Fibroblast of upper back skin (primary cell): Measurements from ENCODE around the gene FSTL1.
"Not testable (repeated sequence)": the region's sequence is repeated elsewhere in the genome, so short reads cannot be mapped to it uniquely, and the experiment has no call there.

ENCODE experiments used
- DNase-seq: peaks from one replicate; pipeline ENCODE4 v3.0.0-alpha.2; 2013

FSTL1 gene

DNA sequence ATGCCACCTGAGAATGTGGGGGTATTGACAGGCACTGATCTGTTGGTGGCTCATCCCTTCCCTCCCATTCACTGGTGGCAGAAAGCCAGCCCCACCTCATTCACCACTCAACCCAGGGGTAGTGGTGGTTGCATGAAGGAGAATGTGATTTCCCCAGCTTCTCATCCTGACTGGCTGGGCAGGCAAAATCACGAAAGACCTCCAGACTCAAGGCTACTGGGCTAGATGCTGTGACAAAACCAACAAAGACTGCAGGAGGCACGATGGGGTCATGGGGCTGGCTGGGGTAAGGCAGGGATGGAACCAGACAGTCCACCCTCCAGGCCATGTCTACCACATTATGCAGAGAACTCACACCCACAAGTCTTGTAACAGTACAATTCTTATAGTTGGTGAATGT, 33.9 kb downstream of the FSTL1 start:
- DNase-seq, result no peak

GRCh38 chr3:120415756-120416155, 35.0 kb downstream of the FSTL1 start:
- no peak for DNase-seq

GRCh38 chr3:120410541-120410940, 40.3 kb downstream of the FSTL1 start:
- no peak for DNase-seq

GRCh38 chr3:120410116-120410515, 40.7 kb downstream of the FSTL1 start:
- no peak for DNase-seq

- no peak for DNase-seq
Measured at GRCh38 chr3:120407508-120408287, 43.1 kb downstream of the FSTL1 start.

- DNase-seq, result no peak
Measured at GRCh38 chr3:120404876-120405275, 45.9 kb downstream of the FSTL1 start.

GRCh38 chr3:120402257-120402656, 48.5 kb downstream of the FSTL1 start:
- no peak for DNase-seq

DNA sequence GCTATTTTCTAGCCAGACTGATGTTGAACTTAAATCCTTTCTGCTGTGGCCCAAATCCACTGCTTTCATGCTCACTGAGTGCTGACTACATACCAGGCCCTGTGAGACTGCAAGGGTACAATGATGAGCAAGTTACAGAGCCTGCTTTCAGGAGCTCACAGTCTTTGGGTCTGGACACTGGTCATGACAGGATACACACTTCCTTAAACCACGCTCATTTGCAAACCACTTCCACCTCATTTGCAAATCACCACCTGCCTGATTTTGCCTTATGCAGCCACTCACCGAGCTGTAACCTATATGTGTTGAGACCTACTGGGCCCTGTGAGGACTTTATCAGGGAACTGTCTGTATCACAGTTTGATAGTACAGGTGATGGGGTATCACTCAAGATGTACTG, 51.4 kb downstream of the FSTL1 start:
- DNase-seq, result no peak

GRCh38 chr3:120396469-120396868, 54.3 kb downstream of the FSTL1 start:
- DNase-seq, result no peak

DNA sequence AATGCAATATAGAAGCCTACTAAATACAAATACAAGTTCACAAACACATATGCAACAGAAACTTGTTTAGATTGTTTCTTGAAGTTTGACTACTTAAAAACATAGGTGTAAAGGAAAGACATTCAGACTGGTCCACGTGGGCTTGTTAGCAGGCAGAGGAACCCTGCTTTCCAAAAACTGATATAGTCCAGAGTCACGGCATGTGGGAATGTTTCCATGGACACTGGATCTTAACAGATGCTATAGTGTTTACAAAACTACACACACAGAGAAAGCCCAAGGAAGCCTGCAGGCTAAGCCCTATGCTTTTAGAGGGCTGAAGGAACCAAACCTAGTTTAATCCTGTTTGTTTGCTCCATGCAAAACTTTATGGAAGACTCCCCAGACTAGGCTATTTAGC, 56.4 kb downstream of the FSTL1 start:
- DNase-seq, result no peak

DNA sequence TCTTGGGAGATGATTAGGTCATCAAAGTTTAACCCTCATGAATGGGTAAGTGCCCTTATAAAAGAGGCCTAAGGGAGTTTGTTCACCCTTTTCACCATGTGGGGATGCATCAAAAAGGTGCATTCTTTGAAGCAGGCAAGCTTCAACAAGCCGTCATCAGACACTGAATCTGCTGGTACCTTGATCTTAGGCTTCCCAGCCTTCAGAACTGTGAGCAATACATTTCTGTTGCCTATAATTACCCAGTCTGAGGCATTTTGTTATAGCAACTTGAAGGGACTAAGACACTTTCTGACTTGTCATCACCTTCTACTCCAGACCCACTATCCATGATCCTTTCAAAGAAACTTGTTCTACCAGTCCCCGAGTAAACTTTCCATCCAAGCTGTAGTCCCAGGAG, 57.0 kb downstream of the FSTL1 start:
- no peak for DNase-seq

DNA sequence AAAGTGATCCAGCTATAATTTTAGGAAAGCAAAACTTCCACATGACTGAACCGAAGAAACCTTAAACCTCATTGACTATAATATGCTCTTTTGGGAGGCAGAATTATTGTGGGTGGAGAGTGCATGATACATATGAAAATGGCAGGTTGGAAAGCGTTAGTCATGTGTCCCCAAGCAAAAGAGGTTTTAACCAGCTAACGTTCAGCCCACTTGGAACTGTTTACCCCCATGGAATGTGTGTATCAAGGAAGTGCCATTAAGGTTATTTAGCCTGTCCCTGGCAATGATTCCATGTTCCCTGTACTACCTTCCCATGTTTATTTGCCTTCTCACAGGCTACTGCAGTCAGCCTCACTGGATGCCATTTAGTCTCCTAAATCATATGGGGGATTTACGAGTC, 57.5 kb downstream of the FSTL1 start:
- DNase-seq, result no peak

DNA sequence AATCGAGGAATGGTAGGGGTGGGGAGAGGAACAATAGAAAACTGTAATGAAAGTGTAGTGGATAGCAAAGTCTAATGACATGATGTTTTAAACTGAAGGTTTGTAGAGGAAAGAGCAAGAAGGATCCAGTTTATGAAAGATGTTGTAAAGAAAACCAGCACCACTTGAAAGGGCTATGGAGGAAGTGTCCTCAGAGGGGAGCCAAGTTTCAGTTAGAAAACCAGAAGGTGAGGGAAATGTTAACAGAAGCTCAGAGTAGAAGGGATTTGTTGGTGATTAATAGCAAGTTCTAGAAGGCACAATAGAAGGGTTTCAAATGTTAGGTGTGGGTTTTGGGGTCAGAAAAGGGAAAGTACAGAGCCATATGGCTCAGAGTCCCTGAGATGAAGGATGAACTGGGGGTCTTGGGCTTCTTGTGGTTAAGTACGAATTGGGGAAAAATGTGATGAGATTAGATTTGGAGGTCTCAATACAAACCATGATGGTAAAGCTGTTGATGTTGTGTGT, 67.8 kb downstream of the FSTL1 start:
- DNase-seq, result no peak

DNA sequence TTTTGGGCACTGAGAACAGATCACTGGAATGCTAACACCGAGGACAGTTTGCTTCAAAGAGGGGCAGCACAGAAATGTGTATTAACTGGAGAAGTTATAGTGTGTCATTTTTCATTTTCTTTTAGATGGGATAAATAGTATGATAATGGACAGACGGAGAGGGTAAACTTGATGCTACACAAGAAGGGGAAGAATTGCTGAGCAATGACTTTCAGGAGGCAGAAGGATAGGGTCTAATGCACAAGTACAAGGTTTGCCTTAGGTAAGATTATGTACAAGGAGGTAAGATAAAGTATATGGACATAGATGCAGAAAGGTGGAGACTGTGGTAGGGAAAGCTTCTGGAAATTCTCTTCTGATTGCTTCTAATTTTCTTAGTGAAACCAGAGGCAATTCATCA, 69.3 kb downstream of the FSTL1 start:
- no peak for DNase-seq

DNA sequence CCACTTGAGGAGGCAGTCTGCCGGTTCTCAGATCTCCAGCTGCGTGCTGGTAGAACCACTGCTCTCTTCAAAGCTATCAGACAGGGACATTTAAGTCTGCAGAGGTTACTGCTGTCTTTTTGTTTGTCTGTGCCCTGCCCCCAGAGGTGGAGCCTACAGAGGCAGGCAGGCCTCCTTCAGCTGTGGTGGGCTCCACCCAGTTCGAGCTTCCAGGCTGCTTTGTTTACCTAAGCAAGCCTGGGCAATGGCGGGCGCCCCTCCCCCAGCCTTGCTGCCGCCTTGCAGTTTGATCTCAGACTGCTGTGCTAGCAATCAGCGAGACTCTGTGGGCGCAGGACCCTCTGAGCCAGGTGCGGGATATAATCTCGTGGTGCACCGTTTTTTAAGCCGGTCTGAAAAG, 72.8 kb downstream of the FSTL1 start:
- DNase-seq, result not testable (repeated sequence)

GRCh38 chr3:120370463-120370862, 80.3 kb downstream of the FSTL1 start:
- no peak for DNase-seq

DNA sequence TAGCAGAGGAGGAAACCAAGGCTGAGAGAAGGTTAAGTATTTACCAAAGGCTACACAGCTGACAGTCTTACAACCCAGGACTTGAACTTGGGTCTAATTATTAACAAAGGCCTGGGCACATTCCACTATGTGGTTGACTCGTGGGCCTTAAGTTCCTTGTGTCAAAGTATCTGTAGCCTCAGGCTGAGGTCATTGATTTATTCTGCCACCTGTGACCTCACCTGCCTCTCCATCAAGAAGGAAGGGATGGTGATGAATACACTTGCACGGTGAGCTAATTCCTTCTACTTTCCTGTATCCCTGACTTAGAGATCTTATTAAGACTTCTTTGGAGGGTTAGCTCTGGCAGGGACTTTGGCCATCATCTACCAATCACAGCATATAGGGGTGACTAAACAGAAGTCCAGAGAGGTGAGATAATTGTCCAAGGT, 81.7 kb downstream of the FSTL1 start:
- no peak for DNase-seq

GRCh38 chr3:120368172-120368571, 82.6 kb downstream of the FSTL1 start:
- no peak for DNase-seq

- peak; percentile 49 for DNase-seq
Measured at GRCh38 chr3:120364821-120365220, 86.0 kb downstream of the FSTL1 start.

DNA sequence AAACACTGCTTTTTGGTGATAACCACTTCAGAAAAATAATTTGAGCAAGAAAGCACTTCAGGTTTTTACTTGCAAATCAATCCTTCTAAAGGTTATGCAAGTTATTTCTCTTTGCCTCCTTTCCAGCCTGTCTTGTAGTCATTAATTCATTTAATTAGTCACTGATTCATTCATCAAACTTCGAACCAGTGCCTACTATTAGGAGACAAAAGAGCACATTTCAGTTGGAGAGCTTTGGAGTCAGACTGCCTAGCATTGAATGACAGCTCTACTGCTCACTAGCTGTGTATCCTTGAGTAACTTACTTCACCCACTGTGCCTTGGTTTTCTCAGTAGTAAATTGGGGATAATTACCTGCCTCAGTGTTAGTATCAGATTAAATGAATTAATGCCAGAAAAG, 86.7 kb downstream of the FSTL1 start:
- DNase-seq, result no peak

DNA sequence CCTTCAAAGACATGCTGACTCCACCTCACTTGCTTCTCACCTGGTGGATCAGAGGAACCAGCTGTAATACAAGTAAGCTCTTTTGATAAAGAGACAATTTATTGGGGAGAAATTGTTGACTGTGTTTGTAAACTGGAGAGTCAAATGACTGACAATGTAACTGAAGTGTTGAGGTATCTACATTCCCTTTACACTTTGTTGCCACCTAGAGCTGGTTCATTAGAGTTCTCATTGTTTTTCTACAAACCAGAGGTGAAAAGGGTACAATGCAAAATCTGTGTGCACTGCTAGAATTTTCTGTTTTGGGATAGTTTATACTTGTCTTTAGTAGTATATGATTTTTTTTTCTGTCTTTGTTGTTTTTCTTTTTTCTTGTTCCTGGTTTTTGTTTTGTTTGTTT, 93.0 kb downstream of the FSTL1 start:
- DNase-seq, result no peak

- DNase-seq, result no peak
Measured at GRCh38 chr3:120355486-120355885, 95.3 kb downstream of the FSTL1 start.

GRCh38 chr3:120353463-120353862, 97.3 kb downstream of the FSTL1 start:
- DNase-seq, result no peak

DNA sequence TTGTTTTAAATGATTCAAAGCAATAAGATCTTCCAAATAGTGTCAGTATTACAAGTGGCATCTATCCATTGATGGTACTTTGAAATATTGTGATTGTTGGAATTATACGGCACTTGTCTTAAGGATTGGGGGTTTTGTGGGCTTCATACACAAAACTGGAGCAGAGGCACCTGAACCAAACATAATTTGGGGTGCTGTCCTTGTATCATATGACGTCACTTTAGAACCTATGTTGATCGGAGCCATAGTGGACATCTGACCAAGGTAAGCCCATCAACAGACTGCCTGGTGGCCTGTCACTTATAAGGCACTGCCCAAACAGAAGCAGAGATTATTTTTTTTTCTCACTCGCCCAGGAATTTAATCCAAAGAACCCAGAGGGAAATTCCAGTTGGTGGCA, 98.8 kb downstream of the FSTL1 start:
- no peak for DNase-seq

DNA sequence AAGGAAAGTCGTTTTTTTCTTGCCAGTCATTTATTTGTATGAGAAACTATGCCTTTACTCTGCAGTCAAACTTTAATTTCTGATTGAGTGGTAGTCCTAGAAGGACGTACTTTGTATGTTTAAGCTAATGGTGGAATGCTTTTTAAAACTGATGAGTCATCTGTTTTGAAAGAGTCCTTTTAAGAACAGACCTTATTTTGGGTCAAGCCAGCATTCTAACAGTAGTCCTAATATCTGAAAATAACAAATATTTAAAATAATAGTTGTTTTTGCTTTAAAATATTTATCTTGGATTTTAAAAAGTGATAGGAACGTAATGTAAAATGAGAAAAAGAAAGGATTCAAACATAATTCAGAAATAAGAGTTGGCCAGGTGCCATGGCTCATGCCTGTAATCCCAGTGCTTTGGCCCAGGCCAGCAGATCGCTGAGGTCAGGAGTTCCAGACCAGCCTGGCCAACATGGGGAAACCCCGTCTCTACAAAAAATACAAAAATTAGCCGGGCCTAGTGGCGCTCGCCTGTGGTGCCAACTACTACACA, 100.3 kb downstream of the FSTL1 start:
- DNase-seq, result peak; percentile 42
